ENCODE measurements around the gene CEP128.

CEP128 gene

GRCh38 chr14:80634106-80634758 lies 307.3 kb downstream of the CEP128 start:
- H3K27ac ChIP-seq = no peak overlapping the region

GRCh38 chr14:80629606-80630005 lies 311.9 kb downstream of the CEP128 start:
- no peak for TF ChIP-seq CTCF (conservative IDR thresholded peaks at IDR 0.05)
- H3K27ac ChIP-seq = no peak overlapping the region

More at GRCh38 chr14:80634106-80634758, 307.3 kb downstream of the CEP128 start:
- TF ChIP-seq CTCF (conservative IDR thresholded peaks at IDR 0.05) = no peak

- no peak overlapping the region for H3K27ac ChIP-seq
- no peak for TF ChIP-seq CTCF (conservative IDR thresholded peaks at IDR 0.05)
Measured at GRCh38 chr14:80628547-80628946, 313.0 kb downstream of the CEP128 start.

GRCh38 chr14:80627745-80628144 lies 313.8 kb downstream of the CEP128 start:
- no peak for TF ChIP-seq CTCF (conservative IDR thresholded peaks at IDR 0.05)
- H3K27ac ChIP-seq = no peak overlapping the region

GRCh38 chr14:80624581-80624980 lies 317.0 kb downstream of the CEP128 start:
- TF ChIP-seq CTCF (conservative IDR thresholded peaks at IDR 0.05) = no peak
- H3K27ac ChIP-seq = no peak overlapping the region

- no peak for TF ChIP-seq CTCF (conservative IDR thresholded peaks at IDR 0.05)
Measured at GRCh38 chr14:80621701-80622100, 319.8 kb downstream of the CEP128 start.

GRCh38 chr14:80620434-80620833 lies 321.1 kb downstream of the CEP128 start:
- no peak for TF ChIP-seq CTCF (conservative IDR thresholded peaks at IDR 0.05)
- no peak overlapping the region for H3K27ac ChIP-seq

More at GRCh38 chr14:80621701-80622100, 319.8 kb downstream of the CEP128 start:
- no peak overlapping the region for H3K27ac ChIP-seq
